ENCODE measurements around the gene FHIT. TPM values are rescaled to one million over a fixed set of nuclear protein-coding genes. Genes with fewer than 3 reads are reported as not detected.

FHIT gene
- total RNA-seq, 4 donors from 2014 or later: 7.5 to 20.1 (median 13.5) TPM

DNA sequence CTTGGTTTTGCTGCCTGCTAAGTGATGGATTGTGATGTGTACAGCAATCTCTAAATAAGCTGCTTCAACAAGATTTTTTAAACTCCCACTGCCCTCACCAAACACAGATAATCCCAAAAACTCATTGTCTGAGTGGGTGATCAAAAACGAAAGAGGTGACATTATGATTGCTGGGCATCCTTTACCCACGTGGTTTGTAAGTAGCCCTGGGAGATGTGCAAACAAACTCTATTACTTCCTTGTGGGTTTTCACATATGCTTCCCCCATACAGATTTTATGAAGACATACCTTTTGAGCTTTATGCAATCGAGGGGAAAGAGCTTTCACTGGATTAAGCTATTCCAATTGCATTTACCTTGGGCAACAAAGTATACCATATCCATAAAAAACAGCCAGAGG is 1000.4 kb downstream of the FHIT start:
- in situ Hi-C loops (cut with MboI; ENCODE audit: low pct_ligation_motif_present in 1 of 4, low pct_unique_long_range_greater_than_20kb in 1 of 4, low sequenced_read_pairs in 3 of 4): no loop called here

DNA sequence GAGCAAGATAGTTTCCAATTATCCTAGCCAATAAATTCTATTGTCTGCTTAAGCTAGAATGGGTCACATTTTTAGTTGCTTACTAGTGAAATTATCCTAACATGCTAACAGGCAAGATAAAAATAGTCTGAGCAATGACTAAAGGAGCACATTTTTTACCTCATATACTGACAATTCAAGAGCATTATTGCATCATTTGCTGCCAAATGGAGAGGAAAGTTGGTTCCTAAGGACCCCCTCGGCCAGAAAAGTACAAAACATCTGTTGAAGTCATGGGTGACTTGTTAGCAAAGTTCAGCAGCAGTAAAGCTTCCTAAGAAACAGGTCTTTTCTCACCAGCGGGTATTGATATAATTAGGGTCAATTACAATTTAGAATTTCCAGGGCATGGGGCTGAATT is 1001.0 kb downstream of the FHIT start:
- H3K9me3 ChIP-seq: no peaks in the 10 kb centered on the region
- intact Hi-C loops (cut with DNase I; ENCODE audit: low total_unique reads): no loop called here
- TF ChIP-seq POLR2AphosphoS5 (IDR thresholded peaks at IDR 0.05) (no peak), POLR2A (IDR thresholded peaks at IDR 0.05) (no peak), EP300 (IDR thresholded peaks at IDR 0.05; ENCODE audit: low read depth) (no peak)
- TF ChIP-seq, protein P1, sequence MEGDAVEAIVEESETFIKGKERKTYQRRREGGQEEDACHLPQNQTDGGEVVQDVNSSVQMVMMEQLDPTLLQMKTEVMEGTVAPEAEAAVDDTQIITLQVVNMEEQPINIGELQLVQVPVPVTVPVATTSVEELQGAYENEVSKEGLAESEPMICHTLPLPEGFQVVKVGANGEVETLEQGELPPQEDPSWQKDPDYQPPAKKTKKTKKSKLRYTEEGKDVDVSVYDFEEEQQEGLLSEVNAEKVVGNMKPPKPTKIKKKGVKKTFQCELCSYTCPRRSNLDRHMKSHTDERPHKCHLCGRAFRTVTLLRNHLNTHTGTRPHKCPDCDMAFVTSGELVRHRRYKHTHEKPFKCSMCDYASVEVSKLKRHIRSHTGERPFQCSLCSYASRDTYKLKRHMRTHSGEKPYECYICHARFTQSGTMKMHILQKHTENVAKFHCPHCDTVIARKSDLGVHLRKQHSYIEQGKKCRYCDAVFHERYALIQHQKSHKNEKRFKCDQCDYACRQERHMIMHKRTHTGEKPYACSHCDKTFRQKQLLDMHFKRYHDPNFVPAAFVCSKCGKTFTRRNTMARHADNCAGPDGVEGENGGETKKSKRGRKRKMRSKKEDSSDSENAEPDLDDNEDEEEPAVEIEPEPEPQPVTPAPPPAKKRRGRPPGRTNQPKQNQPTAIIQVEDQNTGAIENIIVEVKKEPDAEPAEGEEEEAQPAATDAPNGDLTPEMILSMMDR (IDR thresholded peaks at IDR 0.05): no peak
- H3K4me3 ChIP-seq: no peak overlapping the region
- no peaks in the 10 kb centered on the region for H3K4me1 ChIP-seq
- no peak overlapping the region for H3K27ac ChIP-seq
- no peak for DNase-seq
- H3K27me3 ChIP-seq: no peaks in the 10 kb centered on the region
- WGBS, 2 donors (ENCODE audit: low coverage in 1 of 2): 78% methylated on average over 2 of the region's 2 CpGs; no CpG with 5 or more reads in 1 of the 2 donors
- no peaks in the 10 kb centered on the region for H3K36me3 ChIP-seq
- in situ Hi-C loops (cut with MboI; ENCODE audit: low pct_ligation_motif_present in 1 of 4, low pct_unique_long_range_greater_than_20kb in 1 of 4, low sequenced_read_pairs in 3 of 4): no loop called here

More for the DNA sequence above, 1000.4 kb downstream of the FHIT start:
- no peaks in the 10 kb centered on the region for H3K36me3 ChIP-seq
- no peaks in the 10 kb centered on the region for H3K4me1 ChIP-seq
- no peak for DNase-seq
- WGBS, 2 donors (ENCODE audit: low coverage in 1 of 2): 24 to 33% methylated on average over 3 of the region's 3 CpGs
- no peak for TF ChIP-seq EP300 (IDR thresholded peaks at IDR 0.05; ENCODE audit: low read depth)
- no peak for TF ChIP-seq POLR2A (IDR thresholded peaks at IDR 0.05)
- no peak for TF ChIP-seq POLR2AphosphoS5 (IDR thresholded peaks at IDR 0.05)
- TF ChIP-seq, protein P1 (IDR thresholded peaks at IDR 0.05): no peak
- intact Hi-C loops (cut with DNase I; ENCODE audit: low total_unique reads): no loop called here
- no peak overlapping the region for H3K27ac ChIP-seq
- no peaks in the 10 kb centered on the region for H3K9me3 ChIP-seq
- H3K4me3 ChIP-seq: no peak overlapping the region
- H3K27me3 ChIP-seq: no peaks in the 10 kb centered on the region

DNA sequence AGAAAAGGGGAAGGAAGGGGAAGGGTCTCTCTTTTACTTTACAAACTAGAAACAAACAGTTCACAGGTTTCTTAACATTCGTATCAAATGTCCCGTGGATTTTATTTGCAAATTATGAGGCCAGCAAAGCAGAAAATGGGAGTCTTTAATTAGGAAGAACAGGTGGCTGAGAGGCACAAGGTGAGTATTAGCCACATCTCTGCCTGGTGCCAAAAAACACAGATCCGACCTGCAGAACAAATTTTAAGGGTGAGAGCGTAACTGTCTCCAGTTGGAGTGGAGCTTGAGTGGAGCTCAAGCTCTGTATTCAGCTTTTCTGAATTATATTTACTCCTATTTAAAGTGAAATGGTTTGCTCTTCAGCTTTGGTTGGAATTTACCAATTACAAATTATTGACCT is 1004.9 kb downstream of the FHIT start:
- Histone ChIP-seq H3K27me3 (no peaks in the 10 kb centered on the region), H3K4me1 (no peaks in the 10 kb centered on the region), H3K36me3 (no peaks in the 10 kb centered on the region), H3K4me3 (no peak overlapping the region), H3K9me3 (no peaks in the 10 kb centered on the region), H3K27ac (no peak overlapping the region)
- in situ Hi-C loops (cut with MboI; ENCODE audit: low pct_ligation_motif_present in 1 of 4, low pct_unique_long_range_greater_than_20kb in 1 of 4, low sequenced_read_pairs in 3 of 4) (no loop called here), intact Hi-C loops (cut with DNase I; ENCODE audit: low total_unique reads) (no loop called here)
- no peak for DNase-seq
- 90 to 95% methylated on average over 4 of the region's 4 CpGs for WGBS, 2 donors (ENCODE audit: low coverage in 1 of 2)
- no peak for TF ChIP-seq POLR2A (IDR thresholded peaks at IDR 0.05)
- TF ChIP-seq, protein P1 (IDR thresholded peaks at IDR 0.05): no peak
- TF ChIP-seq EP300 (IDR thresholded peaks at IDR 0.05; ENCODE audit: low read depth): no peak
- TF ChIP-seq POLR2AphosphoS5 (IDR thresholded peaks at IDR 0.05): no peak

DNA sequence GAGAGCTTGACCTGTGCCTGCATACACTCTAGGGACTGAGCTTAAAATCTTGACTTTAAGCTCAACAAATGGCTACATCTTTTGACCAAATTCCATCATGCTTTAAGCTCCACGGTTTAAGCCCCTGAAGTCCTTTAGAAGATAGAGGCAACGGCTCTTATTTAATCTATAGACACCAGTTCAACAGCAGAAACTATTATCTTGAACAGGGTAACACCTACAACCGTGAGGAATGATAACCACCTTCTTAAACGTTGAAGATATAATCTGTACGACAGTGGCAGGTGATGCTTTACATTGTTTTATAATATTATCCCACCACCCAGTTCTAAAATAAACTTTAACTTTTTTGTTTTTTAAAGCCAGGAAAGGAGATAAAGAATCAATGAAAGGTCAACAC is 1007.8 kb downstream of the FHIT start:
- peaks cover 0 to 16% (median 6%) of the 10 kb centered on the region in 4 donors for H3K4me1 ChIP-seq
- no peak for DNase-seq
- TF ChIP-seq EP300 (IDR thresholded peaks at IDR 0.05; ENCODE audit: low read depth): no peak
- no peaks in the 10 kb centered on the region for H3K9me3 ChIP-seq
- 64 to 82% methylated on average over 5 of the region's 5 CpGs for WGBS, 2 donors (ENCODE audit: low coverage in 1 of 2)
- in situ Hi-C loops (cut with MboI; ENCODE audit: low pct_ligation_motif_present in 1 of 4, low pct_unique_long_range_greater_than_20kb in 1 of 4, low sequenced_read_pairs in 3 of 4): no loop called here
- H3K27ac ChIP-seq: no peak overlapping the region
- intact Hi-C loops (cut with DNase I; ENCODE audit: low total_unique reads): no loop called here
- no peaks in the 10 kb centered on the region for H3K36me3 ChIP-seq
- H3K4me3 ChIP-seq: no peak overlapping the region
- H3K27me3 ChIP-seq: no peaks in the 10 kb centered on the region

DNA sequence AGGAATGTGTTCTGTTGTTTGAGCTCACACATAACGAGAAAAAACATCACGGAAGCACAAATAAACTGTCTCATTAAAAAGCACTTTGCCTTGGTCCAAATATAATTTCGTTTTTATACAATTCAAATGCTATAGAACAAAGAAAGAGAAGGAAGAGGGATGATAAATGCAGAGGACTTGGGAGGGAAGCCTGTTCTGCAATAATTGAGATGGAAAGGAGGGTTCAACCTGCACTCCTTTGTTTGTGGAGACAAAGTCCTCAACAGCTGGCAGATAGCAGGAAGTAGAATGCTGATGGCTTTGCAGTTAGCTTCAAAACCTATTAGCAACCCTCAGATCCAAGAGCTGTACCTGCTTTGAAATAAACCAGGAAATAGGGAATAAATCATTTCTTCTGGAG is 1010.8 kb downstream of the FHIT start:
- H3K27me3 ChIP-seq: no peaks in the 10 kb centered on the region
- TF ChIP-seq POLR2AphosphoS5 (IDR thresholded peaks at IDR 0.05) (peak in 2 of 3 donors; percentile 23 to 57), POLR2A (IDR thresholded peaks at IDR 0.05) (no peak), EP300 (IDR thresholded peaks at IDR 0.05; ENCODE audit: low read depth) (no peak)
- TF ChIP-seq, protein P1 (IDR thresholded peaks at IDR 0.05): no peak
- intact Hi-C loops (cut with DNase I; ENCODE audit: low total_unique reads): no loop called here
- no peaks in the 10 kb centered on the region for H3K36me3 ChIP-seq
- H3K4me3 ChIP-seq: no peak overlapping the region
- H3K4me1 ChIP-seq: peaks cover 0 to 16% (median 6%) of the 10 kb centered on the region in 4 donors
- H3K9me3 ChIP-seq: no peaks in the 10 kb centered on the region
- in situ Hi-C loops (cut with MboI; ENCODE audit: low pct_ligation_motif_present in 1 of 4, low pct_unique_long_range_greater_than_20kb in 1 of 4, low sequenced_read_pairs in 3 of 4): no loop called here
- peak; percentile 15 for DNase-seq
- peak overlapping the region in 3 of 4 donors; percentile 34 to 57 (median 43) for H3K27ac ChIP-seq
- 33 to 38% methylated on average over 3 of the region's 3 CpGs for WGBS, 2 donors (ENCODE audit: low coverage in 1 of 2)

Data from transverse colon (tissue), 4 donors.